ENCODE results near the gene CDYL2. TPM values are rescaled to one million over a fixed set of nuclear protein-coding genes. Genes with fewer than 3 reads are reported as not detected.

The CDYL2 gene
- total RNA-seq, 2 donors from 2014 or later: 4.6 to 20.4 TPM

- ATAC-seq (ENCODE audit: insufficient number of reproducible peaks, low FRiP score, low read depth) (no peak), DNase-seq (ENCODE audit: low spot score) (no peak)
- no peak overlapping the region for H3K4me3 ChIP-seq
- H3K36me3 ChIP-seq: no peaks in the 10 kb centered on the region
- H3K9me3 ChIP-seq: no peaks in the 10 kb centered on the region
- H3K4me1 ChIP-seq (ENCODE audit: control insufficient read depth in 1 of 2, low read depth in 2 of 2): peaks cover 0 to 4% of the 10 kb centered on the region in 2 donors
- no peaks in the 10 kb centered on the region for H3K27me3 ChIP-seq (replicated peaks; ENCODE audit: insufficient read depth)
- TF ChIP-seq CTCF (IDR thresholded peaks at IDR 0.05): no peak
- H3K27ac ChIP-seq: no peak overlapping the region
These were observed 5.0 kb upstream of the CDYL2 start for GRCh38 chr16:80809366-80809765.

- H3K27me3 ChIP-seq (replicated peaks; ENCODE audit: insufficient read depth): no peaks in the 10 kb centered on the region
- no peak overlapping the region for H3K27ac ChIP-seq
- ATAC-seq (ENCODE audit: insufficient number of reproducible peaks, low FRiP score, low read depth) (no peak), DNase-seq (ENCODE audit: low spot score) (no peak)
- H3K4me1 ChIP-seq (ENCODE audit: control insufficient read depth in 1 of 2, low read depth in 2 of 2): peaks cover 0 to 4% of the 10 kb centered on the region in 2 donors
- no peaks in the 10 kb centered on the region for H3K9me3 ChIP-seq
- no peak overlapping the region for H3K4me3 ChIP-seq
- TF ChIP-seq CTCF (IDR thresholded peaks at IDR 0.05): no peak
- H3K36me3 ChIP-seq: no peaks in the 10 kb centered on the region
These were observed 3.5 kb upstream of the CDYL2 start for GRCh38 chr16:80807906-80808305.

GRCh38 chr16:80806927-80807340 lies 2.5 kb upstream of the CDYL2 start:
- TF ChIP-seq CTCF (IDR thresholded peaks at IDR 0.05): no peak
- DNase-seq (ENCODE audit: low spot score) (no peak), ATAC-seq (ENCODE audit: insufficient number of reproducible peaks, low FRiP score, low read depth) (no peak)
- peaks cover 0 to 4% of the 10 kb centered on the region in 2 donors for H3K4me1 ChIP-seq (ENCODE audit: control insufficient read depth in 1 of 2, low read depth in 2 of 2)
- H3K9me3 ChIP-seq: no peaks in the 10 kb centered on the region
- no peaks in the 10 kb centered on the region for H3K27me3 ChIP-seq (replicated peaks; ENCODE audit: insufficient read depth)
- H3K4me3 ChIP-seq: no peak overlapping the region
- no peaks in the 10 kb centered on the region for H3K36me3 ChIP-seq
- H3K27ac ChIP-seq: no peak overlapping the region

- H3K4me1 ChIP-seq (ENCODE audit: control insufficient read depth in 1 of 2, low read depth in 2 of 2): peaks cover 0 to 4% of the 10 kb centered on the region in 2 donors
- no peak for TF ChIP-seq CTCF (IDR thresholded peaks at IDR 0.05)
- no peaks in the 10 kb centered on the region for H3K27me3 ChIP-seq (replicated peaks; ENCODE audit: insufficient read depth)
- H3K36me3 ChIP-seq: no peaks in the 10 kb centered on the region
- H3K4me3 ChIP-seq: no peak overlapping the region
- DNase-seq (ENCODE audit: low spot score) (no peak), ATAC-seq (ENCODE audit: insufficient number of reproducible peaks, low FRiP score, low read depth) (no peak)
- H3K27ac ChIP-seq: no peak overlapping the region
- no peaks in the 10 kb centered on the region for H3K9me3 ChIP-seq
These were observed 1.9 kb upstream of the CDYL2 start for GRCh38 chr16:80806289-80806688.

- no peaks in the 10 kb centered on the region for H3K27me3 ChIP-seq (replicated peaks; ENCODE audit: insufficient read depth)
- no peak for DNase-seq (ENCODE audit: low spot score)
- ATAC-seq (ENCODE audit: insufficient number of reproducible peaks, low FRiP score, low read depth): no peak
These were observed 307 bp downstream of the CDYL2 start for GRCh38 chr16:80804056-80804525.

More at GRCh38 chr16:80804056-80804525, 307 bp downstream of the CDYL2 start:
- peaks cover 0 to 4% of the 10 kb centered on the region in 2 donors for H3K4me1 ChIP-seq (ENCODE audit: control insufficient read depth in 1 of 2, low read depth in 2 of 2)
- TF ChIP-seq CTCF (IDR thresholded peaks at IDR 0.05): no peak
- H3K4me3 ChIP-seq: peak overlapping the region; percentile 76
- H3K9me3 ChIP-seq: no peaks in the 10 kb centered on the region
- H3K36me3 ChIP-seq: no peaks in the 10 kb centered on the region
- H3K27ac ChIP-seq: no peak overlapping the region

Measured in thoracic aorta (tissue), 2 donors.